Effector CD4-positive, alpha-beta T cell (primary cell): ENCODE results near the gene GAB2.

Source experiments
- DNase-seq: peaks from one replicate; pipeline ENCODE4 v3.0.0-alpha.2; 2020

The GAB2 gene

DNA sequence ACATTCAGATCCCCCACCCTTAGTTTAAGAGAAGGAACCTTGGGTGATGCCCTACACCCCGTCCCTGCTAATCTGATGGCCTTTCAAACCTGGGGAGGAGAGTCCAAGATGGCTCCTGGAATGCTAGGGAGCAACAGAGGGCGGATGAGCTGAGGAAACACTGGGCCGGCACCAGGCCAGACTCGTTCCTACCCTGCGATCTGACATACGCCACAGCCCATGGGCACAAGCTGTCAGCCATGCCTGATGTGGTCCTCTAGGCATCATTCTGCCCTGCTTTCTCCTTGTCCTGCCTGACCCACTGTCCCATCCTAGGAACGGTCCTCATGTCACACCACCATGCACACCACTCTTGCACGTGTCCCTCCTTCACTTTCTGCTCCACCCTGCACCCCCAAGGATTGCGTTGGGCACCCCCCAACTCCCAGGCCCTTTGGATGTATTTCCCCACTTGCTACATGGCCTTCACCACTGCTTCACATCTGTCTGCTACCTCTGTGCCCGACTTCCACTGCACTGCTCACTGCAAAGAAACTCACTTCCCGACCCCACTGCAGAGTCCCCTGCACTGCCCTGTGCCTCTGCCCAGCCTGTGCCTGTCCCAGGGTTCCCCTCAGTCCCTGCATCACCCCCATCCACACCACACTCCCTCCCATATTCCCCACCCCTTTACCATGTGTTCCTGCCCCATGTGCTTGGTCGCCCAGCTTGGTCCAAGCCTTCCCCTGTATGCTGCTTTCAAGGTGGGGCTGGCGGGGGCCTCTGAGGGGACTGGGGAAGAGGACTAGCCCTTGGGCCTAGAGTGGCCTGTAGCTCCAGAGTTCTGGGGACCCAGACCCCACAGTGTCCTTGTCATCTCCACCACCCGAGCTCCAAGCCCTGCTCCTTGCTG is 199.7 kb downstream of the GAB2 start:
- DNase-seq = no peak

DNA sequence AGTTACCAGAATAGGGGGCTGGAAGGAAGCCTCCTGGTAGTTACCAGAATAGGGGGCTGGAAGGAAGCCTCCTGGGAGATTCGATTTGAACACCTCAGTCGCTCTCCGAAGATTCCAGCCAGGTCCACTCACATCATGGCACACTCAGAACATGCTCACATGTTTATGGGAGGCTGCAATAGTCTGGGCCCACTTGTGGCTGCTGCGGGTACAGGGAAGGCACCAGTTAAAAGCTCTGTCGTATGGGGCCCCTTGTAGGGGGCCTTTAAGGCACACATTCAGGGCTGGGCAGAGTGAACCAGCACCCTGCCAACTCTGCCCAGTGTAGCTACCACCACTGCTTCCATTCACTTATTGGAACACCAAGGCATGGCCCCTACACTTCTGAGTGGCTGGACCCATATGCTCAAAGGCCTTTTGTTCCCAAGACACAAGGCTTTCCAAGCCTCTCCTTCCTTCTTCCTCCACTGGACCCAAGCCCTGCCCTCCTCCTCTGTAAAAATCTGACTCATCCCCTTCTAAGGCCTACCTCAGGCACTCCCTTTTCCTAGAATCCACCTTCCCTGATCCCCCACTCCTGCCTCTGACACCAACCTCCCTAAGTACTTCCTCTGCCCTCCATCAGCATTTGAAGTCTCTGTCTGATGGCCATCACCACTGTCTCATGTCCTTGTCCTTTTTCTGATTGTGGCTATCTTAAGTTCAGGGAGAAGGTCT is 200.9 kb downstream of the GAB2 start:
- DNase-seq = no peak

DNA sequence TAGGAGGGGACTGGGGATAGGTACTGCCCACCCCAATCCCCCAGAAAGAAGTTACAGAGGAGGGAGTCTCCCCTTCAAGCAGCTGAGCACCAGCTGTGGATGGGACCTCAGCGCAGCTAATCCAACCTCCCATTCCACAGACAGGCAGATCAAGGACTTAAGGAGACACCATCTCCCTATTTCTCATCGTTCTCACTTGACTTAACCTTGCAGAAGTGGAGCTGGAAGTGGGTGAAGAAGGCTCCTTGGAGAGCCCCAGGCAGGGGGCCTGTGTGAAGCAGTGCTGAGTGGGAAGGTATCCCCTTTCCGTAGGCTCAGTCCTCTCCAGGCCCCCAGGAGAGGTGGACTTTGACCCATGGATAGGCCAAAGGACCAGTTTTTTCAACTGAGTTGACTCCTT is 201.6 kb downstream of the GAB2 start:
- no peak for DNase-seq

DNA sequence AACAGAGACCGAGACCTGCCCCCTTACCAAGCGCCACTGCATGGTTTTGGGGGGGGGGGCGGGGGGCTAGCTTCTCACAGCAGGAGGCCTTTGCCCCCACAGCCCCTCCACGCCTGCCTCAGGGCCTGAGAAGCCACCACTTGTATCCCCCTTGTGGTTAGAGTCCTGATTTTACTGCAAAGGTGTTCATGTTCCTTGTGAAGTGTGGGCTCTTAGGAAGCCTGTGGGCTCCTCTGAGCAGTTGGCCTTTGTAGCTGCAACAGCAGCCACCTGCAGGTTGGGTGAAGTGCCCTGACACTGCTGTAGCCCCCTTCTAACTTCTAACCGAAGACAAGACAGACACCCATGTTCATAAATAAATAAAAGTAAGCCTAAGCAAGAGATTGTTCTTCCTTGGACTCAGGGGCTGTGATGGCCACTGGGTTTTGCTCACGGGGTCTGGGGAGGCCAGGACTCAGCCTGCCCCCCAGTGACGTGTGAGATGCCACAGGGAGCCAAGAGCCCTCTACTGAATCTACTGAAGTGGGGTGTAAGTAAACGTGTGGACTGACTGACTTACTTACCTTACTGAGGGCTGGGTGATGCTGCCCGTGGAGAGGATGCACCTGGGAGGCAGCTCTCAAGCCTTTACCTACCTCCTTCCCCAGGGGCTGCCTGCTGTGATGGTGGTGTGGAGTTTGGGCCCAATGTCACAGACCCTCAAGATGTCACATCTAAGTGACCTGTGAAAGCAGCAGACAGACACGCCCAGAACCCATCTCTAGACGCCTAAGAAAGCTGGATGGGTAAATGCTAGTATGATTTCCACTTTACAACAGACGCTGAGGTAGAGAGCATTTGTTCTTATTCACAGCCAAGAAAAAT is 203.1 kb downstream of the GAB2 start:
- no peak for DNase-seq

DNA sequence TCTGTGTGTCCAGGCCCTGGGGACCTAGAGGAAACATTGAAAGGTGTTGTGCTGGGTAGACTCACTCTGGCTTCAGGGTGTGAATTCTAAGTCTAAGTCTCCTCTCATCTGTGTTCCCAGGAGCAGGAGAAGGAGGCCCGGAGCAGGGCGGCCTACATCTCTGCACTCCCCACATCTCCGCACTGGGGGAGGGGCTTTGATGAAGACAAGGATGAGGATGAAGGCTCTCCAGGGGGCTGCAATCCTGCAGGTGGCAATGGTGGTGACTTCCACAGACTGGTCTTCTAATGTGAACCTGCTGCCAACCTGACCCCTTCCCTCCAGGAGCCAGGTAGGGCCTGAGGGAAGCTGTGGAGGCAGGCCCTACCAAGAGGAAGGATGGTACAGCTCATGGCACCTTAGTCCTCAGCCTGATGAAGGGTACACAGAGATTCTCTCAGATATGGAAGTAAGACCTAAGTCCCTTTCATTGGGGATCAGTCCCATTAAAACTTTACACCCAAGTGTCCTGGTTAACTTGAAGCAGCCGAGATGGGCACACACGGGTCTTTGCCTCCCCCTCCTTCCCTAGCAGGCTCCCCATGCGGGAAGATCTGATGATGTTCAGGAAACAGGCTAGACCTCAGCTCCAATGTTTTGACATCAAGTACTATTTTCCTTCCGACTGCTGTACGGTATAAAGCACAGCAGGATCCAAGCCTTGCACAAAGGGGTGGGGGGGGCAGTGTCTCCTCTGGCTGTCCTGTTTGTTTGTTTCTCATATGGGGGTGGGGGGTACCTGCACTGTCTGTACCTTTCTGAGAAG is 203.9 kb downstream of the GAB2 start:
- DNase-seq = no peak

DNA sequence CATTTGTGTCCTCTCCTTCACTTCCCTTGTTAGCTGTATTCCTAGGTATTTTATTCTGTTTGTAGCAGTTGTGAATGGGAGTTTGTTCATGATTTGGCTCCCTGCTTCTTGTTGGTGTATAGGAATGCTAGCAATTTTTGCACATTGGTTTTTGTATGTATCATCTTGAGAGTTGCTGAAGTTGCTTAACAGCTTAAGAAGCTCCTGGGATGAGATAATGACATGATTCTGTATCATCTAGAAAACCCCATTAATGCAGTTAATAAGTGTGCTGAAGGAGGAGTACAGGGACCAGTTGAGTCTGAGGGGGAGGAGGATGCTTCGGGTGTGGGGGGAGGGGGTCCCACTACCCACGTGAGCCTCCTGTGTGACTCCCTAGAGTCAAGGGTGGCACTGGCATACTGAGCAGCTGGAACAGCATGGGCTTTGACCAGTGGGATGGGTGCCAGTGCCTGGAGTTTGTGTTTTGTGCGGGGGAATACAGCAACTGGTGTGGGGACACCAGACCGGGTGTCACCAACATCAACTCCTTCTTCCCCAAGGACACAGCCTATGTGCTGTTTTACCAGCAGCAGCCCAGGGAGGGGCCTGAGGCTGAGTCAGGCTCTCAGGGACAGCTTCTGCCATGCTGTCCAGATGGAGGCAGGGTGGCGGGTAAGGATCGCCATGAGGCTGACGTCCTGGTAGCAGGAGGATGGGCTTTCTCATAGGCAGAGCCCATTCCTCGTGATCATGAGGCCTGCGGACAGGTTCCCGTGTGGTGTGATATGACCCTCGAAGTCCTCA is 204.8 kb downstream of the GAB2 start:
- no peak for DNase-seq

DNA sequence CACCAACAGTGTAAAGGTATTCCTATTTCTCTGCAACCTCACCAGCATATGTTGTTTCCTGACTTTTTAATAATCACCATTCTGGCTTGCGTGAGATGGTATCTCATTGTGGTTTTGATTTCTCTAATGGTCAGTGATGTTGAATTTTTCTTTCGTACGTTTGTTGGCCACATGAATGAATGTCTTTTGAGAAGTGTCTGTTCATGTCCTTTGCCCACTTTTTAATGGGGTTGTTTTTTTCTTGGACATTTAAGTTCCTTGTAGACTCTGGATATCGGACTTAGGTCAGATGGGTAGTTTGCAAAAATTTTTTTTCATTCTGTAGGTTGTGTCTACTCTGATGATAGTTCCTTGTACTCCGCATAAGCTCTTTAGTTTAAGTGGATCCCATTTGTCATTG is 206.1 kb downstream of the GAB2 start:
- no peak for DNase-seq

DNA sequence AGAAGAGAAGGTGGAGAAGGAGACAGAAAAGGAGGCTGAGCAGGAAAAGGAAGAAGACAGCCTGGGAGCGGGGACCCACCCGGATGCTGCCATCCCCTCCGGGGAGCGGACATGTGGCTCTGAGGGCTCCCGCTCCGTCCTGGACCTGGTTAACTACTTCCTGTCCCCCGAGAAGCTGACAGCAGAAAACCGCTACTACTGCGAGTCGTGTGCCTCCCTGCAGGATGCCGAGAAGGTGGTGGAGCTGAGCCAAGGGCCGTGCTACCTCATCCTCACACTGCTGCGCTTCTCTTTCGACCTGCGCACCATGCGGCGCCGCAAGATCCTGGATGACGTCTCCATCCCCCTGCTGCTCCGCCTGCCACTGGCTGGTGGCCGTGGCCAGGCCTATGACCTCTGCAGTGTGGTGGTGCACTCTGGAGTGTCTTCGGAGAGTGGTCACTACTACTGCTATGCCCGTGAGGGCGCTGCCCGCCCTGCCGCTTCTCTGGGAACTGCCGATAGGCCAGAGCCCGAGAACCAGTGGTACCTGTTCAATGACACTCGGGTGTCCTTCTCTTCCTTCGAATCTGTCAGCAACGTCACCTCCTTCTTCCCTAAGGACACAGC is 207.5 kb downstream of the GAB2 start:
- DNase-seq = no peak

DNA sequence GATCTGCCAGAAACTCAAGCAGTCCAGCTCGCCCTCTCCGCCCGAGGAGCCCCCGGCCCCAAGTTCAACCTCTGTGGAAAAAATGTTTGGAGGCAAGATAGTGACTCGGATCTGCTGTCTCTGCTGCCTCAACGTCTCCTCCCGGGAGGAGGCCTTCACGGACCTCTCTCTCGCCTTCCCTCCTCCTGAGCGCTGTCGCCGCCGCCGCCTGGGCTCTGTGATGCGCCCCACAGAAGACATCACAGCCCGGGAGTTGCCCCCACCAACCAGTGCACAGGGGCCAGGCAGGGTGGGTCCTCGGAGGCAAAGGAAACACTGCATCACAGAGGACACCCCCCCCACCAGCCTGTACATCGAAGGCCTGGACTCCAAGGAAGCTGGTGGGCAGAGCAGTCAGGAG is 208.1 kb downstream of the GAB2 start:
- no peak for DNase-seq

DNA sequence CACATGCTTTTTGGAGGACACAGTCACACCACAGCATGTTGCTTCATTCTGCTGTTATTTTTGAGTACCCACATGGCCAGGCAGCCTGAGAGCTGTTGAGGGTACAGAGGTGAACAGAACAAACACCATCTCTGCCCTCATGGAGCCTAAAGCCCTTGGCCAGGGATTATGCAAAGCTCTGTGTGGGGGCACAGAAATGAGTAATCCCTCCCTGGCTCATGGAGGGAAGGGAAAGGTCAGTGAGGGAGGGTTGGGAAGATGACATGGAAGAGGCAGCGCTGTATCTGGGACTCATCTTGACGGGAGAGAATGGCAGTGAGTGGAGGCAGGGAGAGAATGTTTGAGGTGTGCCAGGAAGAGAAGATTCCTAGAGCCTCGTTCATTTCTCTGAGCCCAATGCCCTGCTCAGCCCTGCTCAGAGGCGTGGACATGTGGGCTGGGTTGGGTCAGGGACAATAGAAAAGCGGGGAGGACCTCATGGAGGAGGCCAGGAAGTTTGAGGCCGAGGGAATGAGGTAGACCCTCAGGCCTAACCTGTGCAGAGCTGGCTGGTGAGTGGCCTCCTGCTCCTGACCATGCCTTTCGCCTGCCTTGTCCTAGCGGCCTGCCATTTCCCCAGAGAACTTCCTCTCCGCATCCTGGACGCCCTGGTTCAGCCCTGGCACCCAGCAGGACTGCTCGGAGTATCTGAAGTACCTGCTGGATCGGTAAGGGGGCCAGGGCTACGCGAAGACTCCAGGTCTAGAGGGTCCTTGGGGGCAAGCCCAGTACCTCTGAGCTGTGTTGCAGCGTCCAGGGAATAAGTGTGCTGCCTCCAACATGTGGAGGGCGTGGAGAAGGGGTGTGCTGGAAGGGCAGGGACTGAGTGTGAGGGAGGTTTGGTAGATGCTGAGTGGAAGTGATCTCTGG is 209.1 kb downstream of the GAB2 start:
- DNase-seq = no peak

DNA sequence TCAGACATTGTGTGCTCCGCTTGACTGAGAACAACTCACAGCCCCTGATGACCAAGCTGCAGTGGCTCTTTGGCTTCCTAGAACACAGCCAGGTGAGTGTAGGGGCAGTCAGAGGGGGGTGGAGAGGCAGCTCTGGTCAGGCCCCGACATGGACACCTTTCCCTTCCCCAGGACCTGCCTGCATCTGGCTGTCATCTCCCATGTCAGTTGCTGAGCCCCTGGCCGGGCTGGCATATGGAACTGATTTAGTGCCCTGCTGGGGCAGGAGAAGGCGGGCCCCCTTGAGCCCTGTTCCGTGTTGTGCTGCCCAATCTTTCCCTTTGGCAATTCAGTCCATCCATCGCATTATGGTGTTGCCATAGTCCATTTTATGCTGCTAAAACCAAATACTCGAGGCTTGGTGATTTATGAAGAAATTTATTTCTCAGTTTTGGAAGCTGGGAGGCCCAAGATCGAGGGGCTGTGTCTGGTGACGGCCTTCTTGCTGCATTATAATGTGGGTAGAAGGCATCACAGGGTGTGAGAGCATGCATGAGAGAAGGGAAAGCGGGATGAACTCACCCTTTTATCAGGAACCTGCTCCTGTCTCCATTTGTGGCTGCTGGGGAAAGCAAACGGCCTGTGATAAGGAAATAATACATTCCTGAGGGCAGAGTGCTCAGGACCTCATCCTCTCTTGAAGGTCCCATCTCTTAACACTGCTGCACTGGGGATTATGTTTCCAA is 209.9 kb downstream of the GAB2 start:
- no peak for DNase-seq

DNA sequence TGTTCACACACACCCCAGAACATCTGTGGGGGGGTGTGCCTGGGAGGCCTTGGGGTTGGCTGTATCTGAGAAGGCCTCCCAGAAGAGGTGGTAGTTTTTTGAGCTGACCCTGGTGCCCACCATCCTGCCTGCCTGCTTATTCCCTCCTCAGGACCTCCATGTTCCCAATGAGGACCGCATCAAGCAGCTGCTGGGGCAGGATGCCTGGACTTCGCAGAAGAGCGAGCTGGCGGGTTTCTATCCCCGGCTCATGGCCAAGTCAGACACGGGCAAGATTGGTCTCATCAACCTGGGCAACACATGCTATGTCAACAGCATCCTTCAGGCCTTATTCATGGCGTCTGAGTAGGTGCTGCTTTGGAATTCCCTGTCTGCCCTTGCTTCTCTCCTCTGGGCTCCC is 211.9 kb downstream of the GAB2 start:
- no peak for DNase-seq

DNA sequence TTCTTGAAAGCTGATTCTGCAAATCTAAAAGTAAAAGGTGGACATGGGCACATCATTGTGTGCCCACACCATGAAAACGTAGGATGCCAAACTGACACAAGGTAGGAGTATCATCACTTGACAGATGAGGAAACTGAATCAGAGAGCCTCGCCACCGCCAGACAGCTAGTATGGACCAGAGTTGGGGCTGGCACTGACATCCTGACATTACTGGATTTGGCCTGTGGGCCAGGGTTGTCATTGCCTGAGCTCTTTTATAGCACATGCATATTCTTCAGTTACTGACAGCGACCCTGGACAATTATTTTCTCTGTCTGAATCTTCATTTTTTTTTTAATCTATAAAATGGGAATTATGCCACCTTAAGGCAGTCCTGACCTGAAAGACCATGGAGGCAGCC is 212.4 kb downstream of the GAB2 start:
- DNase-seq = no peak

DNA sequence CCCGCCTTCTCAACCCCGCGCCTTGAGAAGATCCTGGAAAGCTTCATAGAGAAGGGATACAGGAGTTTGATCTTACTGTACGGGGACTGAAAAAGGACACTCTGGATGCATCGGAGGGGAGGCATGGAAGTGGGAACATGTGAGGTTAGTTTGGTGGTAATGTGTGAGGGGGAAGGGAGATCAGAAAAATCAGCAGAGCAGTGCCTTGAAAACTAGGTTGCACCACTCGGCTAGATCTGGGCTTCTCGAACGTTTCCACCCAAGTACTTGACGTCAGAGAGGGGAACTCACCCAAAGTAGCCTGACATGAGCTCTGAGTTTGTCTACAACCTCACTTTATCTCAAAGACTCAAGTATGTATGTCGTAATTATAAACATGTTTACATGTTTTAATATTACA is 214.4 kb downstream of the GAB2 start:
- DNase-seq = peak; percentile 64

DNA sequence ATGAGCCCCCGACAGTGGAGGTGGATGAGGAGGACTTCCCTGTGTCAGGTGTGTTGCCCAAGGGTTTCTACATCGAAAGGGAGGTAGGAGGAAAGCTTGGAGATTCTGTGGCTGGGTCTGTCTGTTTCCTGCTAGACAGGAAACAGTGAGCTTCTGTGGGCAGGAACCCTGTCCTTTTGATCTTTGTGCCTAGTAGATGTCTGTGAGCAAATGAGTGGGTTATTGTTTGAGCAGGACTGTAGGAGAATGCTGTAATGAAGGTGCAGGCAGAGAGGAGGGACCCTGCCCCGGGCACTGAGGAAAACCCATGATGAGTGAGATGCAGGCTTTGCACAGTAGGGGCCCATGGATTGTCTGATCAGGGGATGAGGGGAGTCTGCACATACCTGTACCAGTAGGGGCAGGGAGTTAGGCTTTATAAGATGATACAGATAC is 214.9 kb downstream of the GAB2 start:
- DNase-seq = peak; percentile 71

DNA sequence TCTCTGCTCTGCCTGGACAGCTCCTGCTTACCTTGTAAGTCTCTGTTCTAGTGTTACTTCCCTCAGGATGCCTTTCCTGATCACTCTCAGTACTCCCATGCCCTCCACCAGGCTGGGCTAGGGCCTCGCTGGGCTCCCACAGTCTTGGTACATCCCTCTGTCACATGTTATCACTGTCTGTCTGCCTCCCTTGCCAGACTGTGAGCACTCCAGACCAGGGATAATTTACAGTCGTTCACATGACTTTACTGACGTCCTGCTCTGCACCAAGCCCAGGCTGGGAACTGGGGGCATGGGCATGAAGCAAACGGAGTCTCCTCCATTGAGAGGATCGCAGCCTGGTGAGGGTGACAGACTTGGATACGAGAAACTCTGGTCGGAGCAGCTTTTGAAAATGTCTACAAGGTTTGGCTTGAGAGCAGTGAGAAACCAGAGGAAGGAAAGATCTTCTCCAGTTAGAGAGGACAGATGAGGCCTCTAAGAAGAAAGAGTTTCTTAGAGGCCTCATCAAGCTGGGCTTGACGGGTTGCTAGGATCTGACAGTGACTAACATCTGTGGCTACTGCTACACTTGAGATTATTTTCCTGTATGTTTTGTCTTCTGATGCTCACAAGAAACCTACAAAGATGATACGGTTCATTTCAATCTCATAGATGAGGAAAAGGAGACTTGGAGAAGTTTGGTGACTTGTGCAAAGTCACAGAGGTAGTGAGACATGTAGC is 216.4 kb downstream of the GAB2 start:
- DNase-seq = no peak

DNA sequence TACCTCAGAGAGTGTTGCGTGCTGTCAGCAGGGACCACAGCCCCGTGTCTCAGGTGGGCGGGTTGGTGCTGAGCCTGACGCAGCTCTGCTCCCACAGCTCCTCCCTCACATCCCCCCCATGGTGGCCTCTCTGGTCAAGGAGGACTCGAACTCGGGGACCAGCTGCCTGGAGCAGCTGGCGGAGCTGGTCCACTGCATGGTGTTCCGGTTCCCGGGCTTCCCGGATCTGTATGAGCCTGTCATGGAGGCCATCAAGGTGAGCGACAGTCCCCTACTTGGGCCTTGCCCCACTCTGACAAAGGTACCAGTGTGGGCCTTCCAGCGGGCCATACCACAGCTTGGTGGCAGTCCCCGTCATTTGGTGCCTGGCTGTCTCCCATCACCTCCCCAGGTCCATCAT is 217.1 kb downstream of the GAB2 start:
- no peak for DNase-seq

DNA sequence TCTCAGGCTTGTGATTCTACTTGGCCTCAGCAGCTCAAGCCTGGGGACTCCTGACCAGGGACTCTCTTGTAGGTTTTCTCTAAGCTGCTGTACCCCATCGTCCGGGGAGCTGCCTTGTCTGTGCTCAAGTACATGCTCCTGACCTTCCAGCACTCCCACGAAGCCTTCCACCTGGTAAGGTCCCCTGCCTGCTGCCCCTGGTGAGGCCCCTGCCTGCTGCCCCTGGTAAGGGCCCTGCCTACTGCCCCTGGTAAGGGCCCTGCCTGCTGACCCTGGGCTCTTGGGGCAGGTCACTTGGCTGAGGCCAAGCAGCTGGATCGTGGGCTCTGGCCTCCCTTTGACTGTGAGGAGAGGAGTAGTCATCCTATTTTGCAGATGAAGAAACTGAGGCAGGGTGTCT is 217.6 kb downstream of the GAB2 start:
- no peak for DNase-seq

DNA sequence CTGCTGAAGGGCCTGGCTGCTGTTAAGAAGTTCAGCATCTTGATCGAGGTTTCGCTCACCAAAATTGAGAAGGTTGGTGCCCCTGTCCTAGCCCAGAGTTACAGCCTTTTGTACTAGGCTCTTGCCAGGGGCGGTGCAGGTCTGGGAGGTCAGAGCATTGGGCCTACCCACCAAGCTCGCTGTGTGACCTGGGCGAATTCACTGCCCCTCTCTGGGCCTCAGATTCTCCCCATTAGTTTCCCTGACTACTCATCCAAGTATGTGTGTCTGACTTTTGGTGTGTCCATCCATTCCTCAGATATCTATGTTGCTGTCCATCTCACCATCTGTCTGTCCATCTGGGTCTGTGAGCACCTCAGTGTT is 218.0 kb downstream of the GAB2 start:
- DNase-seq = no peak
